OCI-LY3 (cell line): Measurements from ENCODE around the gene VPS36.

ENCODE experiments used
- H2AFZ ChIP-seq: fragments of 200-600, 300-600 bp; shearing (Covaris generic); 2 replicates; pipeline ENCODE4 v1.6.0; 2014; ENCODE audit warnings: antibody characterized with exemption, low read depth, low read length
- H3K27ac ChIP-seq: fragments of 200-600, 300-600 bp; sonication (generic); 2 replicates; pipeline ENCODE4 v1.5.1; 2014; ENCODE audit warnings: mild to moderate bottlenecking, low read length, moderate library complexity, mixed read lengths
- H3K27me3 ChIP-seq: fragments of 200-600, 300-600 bp; sonication (generic); 2 replicates; pipeline ENCODE4 v1.6.1; 2014; ENCODE audit warnings: low read depth, low read length, mixed read lengths
- H3K36me3 ChIP-seq: fragments of 200-600, 300-600 bp; sonication (generic); replicated peaks from 2 replicates; pipeline ENCODE3; 2014; ENCODE audit warnings: low read depth, low read length, mixed read lengths
- H3K4me1 ChIP-seq: fragments of 300-600, 200-600 bp; sonication (generic); 2 replicates; pipeline ENCODE4 v1.6.1; 2014; ENCODE audit warnings: low read length, mixed read lengths
- H3K4me2 ChIP-seq: fragments of 200-600, 300-600 bp; sonication (generic); 2 replicates; pipeline ENCODE4 v1.6.1; 2014; ENCODE audit warnings: low read length, mixed read lengths
- H3K4me3 ChIP-seq: fragments of 300-600, 200-600 bp; sonication (generic); 2 replicates; pipeline ENCODE4 v1.5.1; 2014; ENCODE audit warnings: antibody characterized with exemption, mild to moderate bottlenecking, low read length, moderate library complexity
- H3K79me2 ChIP-seq: fragments of 300-600, 200-600 bp; shearing (Covaris generic); 2 replicates; pipeline ENCODE4 v1.6.1; 2014; ENCODE audit warnings: mild to moderate bottlenecking, low read length, mixed read lengths
- H3K9ac ChIP-seq: fragments of 300-600, 200-600 bp; shearing (Covaris generic); 2 replicates; pipeline ENCODE4 v1.6.0; 2014; ENCODE audit warnings: mild to moderate bottlenecking, low read length, moderate library complexity
- H3K9me3 ChIP-seq: fragments of 200-600, 300-600 bp; shearing (Covaris generic); 2 replicates; pipeline ENCODE4 v1.6.1; 2014; ENCODE audit warnings: low read length, mixed read lengths; ENCODE audit not compliant: insufficient read depth
- H4K20me1 ChIP-seq: fragments of 200-600, 300-600 bp; sonication (generic); 2 replicates; pipeline ENCODE4 v1.6.1; 2016; ENCODE audit warnings: low read length, mixed read lengths; ENCODE audit not compliant: insufficient read depth
- CTCF ChIP-seq: fragments of 200-600, 300-600 bp; sonication (generic); IDR thresholded peaks from 2 replicates; pipeline ENCODE4 v1.5.1; 2014; ENCODE audit warnings: antibody characterized with exemption, low read length, low read depth
- EZH2phosphoT487 ChIP-seq: fragments of 200-600 bp; shearing (Covaris generic); IDR thresholded peaks from 2 replicates; pipeline ENCODE4 v1.6.1; 2018; ENCODE audit warnings: antibody characterized with exemption, mixed run types, low read depth

The VPS36 gene

GRCh38 chr13:52450793-52451116, 321 bp upstream of the VPS36 start:
- Histone ChIP-seq H3K4me1 (peaks cover 36% of the 10 kb centered on the region), H3K9me3 (no peaks in the 10 kb centered on the region), H3K9ac (peak overlapping the region; percentile 41), H3K4me2 (peak overlapping the region; percentile 87), H3K27me3 (no peaks in the 10 kb centered on the region), H2AFZ (peak overlapping the region; percentile 57; the same call in 1 of the 2 replicates), H4K20me1 (peaks cover 18% of the 10 kb centered on the region), H3K27ac (no peak overlapping the region), H3K79me2 (peaks cover 46% of the 10 kb centered on the region), H3K36me3 (peaks cover 14% of the 10 kb centered on the region), H3K4me3 (peak overlapping the region; percentile 72)
- TF ChIP-seq EZH2phosphoT487 (no peak), CTCF (no peak)

GRCh38 chr13:52449331-52450011, 963 bp downstream of the VPS36 start:
- Histone ChIP-seq H3K9me3 (no peaks in the 10 kb centered on the region), H3K4me3 (peak overlapping the region; percentile 92), H3K27me3 (no peaks in the 10 kb centered on the region), H3K79me2 (peaks cover 52% of the 10 kb centered on the region), H3K36me3 (peaks cover 18% of the 10 kb centered on the region), H3K4me2 (peak overlapping the region; percentile 77), H2AFZ (peak overlapping the region; percentile 58), H3K9ac (peak overlapping the region; percentile 88), H3K4me1 (peaks cover 36% of the 10 kb centered on the region), H3K27ac (peak overlapping the region; percentile 63), H4K20me1 (peaks cover 18% of the 10 kb centered on the region)
- no peak for TF ChIP-seq EZH2phosphoT487

- Histone ChIP-seq H3K4me1 (peaks cover 23% of the 10 kb centered on the region), H3K27me3 (no peaks in the 10 kb centered on the region), H2AFZ (no peak overlapping the region), H3K36me3 (peaks cover 18% of the 10 kb centered on the region), H3K9ac (no peak overlapping the region), H3K9me3 (no peaks in the 10 kb centered on the region), H3K4me2 (peak overlapping the region; percentile 77; the same call in 1 of the 2 replicates), H3K79me2 (peaks cover 63% of the 10 kb centered on the region), H4K20me1 (peaks cover 18% of the 10 kb centered on the region), H3K27ac (no peak overlapping the region), H3K4me3 (no peak overlapping the region)
- TF ChIP-seq CTCF (no peak), EZH2phosphoT487 (no peak)
Observed at GRCh38 chr13:52447815-52448552, 2.5 kb downstream of the VPS36 start.

- TF ChIP-seq EZH2phosphoT487, result no peak
- TF ChIP-seq CTCF, result no peak
- Histone ChIP-seq H3K27ac (no peak overlapping the region), H2AFZ (no peak overlapping the region), H3K36me3 (peaks cover 18% of the 10 kb centered on the region), H4K20me1 (peaks cover 18% of the 10 kb centered on the region), H3K9me3 (no peaks in the 10 kb centered on the region), H3K27me3 (no peaks in the 10 kb centered on the region), H3K4me2 (no peak overlapping the region), H3K79me2 (peaks cover 69% of the 10 kb centered on the region), H3K9ac (no peak overlapping the region), H3K4me3 (no peak overlapping the region), H3K4me1 (peaks cover 23% of the 10 kb centered on the region)
Observed at GRCh38 chr13:52447354-52447753, 3.1 kb downstream of the VPS36 start.
